HG03097 (cell line): ENCODE measurements around the gene ALKBH2.
"Not testable (repeated sequence)": the region's sequence is repeated elsewhere in the genome, so short reads cannot be mapped to it uniquely, and the experiment has no call there.

Experiments
- ATAC-seq: cut with Tn5 transposase; IDR thresholded peaks from one replicate; pipeline ENCODE4 v1.9.1; 2021; ENCODE audit not compliant: unreplicated experiment, low FRiP score

ALKBH2 gene

DNA sequence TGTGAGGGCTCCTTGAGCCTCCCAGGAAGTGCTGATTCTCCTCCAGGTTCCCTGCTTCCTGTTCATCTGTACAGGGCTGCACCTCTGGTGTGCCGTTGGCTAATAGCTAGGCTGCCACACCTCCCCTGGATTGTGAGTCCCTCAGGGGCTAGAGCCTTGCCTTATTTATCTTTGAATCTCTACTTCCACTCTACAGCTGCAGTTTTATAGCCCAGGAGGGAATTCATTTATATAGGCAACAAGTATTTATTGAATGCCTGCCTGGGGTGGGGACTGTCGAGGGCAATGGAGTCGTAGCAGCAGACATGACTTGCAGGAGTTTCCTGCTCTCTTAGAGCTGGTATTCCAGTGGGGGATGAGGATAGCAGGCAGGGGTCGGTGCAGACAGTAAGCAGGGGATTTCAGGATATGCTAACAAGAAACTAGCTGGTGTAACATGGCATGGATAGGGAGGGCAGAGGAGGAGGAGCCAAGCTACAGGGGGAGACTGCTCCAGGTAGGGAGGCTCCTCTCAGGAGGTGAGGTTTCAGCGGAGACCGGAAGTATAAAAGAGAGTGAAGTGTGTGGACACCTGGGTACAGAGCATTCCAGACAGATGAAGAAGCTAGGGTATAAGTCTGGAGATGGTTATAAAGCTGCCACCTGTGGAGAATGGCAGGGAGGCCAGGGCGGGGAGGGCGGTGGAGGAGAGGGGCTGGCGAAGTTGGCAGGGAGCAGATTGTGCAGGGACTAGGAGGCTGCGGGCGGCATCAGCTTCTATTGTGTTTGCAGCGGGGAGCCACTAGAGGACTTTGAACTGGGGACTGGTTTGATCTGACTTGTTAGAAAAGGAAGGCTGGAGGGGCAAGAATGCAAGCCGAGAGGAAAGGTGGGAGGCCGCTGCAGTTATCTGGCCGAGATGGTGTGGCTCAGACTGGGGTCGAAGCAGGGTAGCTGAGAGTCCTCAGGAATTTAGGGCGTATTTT lies 23.7 kb downstream of the ALKBH2 start:
- ATAC-seq: no peak

DNA sequence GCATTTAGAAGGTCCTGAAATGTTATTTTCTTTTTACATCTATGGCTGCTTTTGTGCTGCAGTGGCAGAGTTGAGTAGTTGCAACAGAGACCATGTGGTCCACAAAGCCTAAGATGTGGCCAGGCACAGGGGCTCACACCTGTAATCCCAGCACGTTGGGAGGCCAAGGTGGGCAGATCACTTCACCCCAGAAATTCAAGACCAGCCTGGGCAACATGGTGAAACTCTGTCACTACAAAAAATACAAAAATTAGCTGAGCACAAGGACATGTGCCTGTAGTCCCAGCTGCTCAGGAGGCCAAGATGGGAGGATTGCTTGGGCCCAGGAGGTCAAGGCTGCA lies 27.4 kb downstream of the ALKBH2 start:
- no peak for ATAC-seq

DNA sequence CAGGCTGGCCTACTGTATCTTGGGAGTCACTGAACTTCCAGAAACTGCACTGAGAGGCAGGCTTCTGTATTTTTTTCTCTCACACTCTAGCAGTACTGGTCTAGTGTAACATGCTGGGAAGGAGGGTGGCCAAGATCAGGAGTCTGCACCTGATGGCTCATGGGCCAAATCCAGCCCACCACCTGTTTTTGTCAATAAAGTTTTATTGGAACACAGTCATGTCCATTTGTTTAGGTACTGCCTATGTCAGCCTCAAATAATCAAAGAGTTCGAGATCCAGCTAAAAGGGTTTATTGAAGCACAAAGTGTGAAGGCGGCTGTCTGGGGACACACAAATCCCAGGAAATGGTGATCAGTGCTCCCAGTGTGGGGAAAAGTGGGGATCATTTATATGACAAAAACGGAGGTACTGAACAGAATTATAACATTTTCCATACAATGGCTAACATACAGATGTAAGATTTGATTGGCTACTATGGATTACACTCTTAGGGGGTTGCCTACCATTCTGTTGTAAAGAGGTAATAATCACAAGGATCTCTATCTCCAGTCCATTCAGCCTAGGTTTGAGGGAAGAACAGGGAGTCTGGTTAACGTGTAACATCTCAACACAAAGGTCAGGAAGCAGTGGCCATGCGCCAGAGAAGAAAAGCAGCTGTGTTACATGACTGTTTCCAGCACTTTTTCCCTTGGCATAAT lies 28.0 kb downstream of the ALKBH2 start:
- ATAC-seq: no peak

DNA sequence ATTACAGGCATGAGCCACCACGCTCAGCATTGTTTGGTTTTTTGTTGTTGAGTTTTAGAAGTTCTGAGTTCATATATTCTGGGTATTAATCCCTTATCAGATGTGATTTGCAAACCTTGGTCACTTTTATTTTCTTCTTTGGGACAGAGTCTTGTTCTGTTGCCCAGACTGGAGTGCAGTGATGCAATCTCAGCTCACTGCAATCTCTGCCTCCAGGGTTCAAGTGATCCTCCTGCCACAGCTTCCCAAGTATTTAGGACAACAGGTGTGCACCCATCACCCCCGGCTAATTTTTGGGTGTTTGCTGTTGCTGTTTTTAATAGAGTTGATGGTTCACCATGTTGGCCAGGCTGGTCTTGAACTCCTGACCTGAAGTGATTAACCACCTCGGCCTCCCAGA lies 29.1 kb downstream of the ALKBH2 start:
- ATAC-seq: no peak

DNA sequence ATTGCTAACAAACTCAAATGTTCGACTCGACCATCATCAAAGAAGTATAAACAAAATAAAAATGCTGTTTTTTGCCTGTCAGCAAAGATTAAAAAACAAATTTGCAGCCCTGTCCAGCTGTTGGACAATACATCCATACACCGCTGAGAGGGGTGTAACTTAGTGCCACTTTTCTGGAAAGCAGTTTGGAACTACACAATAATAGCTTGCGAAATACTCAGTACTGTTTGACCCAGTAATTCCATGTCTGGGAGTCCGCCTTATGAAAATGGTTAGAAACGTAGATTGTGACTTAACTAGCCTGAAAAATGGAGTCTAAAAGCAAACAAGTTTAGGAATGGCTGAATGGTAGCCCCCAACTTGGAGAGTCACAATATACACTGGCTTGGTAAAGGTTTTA lies 34.5 kb downstream of the ALKBH2 start:
- ATAC-seq: no peak

DNA sequence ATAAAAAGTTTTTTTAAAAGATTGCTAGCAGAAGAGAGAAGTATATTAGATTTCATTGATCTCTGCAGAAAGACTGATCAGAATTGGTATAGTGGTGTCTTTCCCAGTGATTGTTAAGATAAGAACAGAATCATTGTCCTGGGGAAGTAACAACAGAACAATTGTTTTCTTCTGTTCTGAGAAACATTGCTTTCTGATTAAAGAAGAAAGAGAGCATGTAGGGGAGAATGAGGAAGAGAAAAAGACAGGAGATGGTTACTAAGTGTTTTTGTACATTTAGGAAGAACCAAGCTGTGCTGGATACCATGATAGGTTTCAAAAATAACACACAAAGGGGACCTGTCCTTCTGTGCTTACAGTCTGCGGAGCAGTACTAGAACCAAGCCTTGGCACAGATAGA lies 35.9 kb downstream of the ALKBH2 start:
- no peak for ATAC-seq

DNA sequence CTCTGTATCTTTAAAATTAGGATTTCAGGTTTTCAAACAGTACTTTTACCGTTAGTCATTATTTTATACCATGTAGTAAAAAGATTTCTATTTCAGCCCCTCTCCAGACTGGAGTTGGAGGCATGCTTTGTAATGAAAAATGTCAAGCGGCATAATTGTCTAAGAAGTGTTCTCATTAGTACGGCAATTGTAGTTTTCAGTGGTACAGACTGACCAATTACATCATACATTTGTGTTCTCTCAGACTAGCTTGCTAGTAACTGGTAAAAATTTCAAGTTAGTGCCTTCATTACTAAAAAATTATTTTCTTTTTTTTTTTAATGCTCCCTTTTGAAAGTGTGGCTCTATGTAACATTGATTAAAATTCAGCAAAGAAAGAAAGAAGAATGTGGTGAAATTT lies 36.4 kb downstream of the ALKBH2 start:
- no peak for ATAC-seq

DNA sequence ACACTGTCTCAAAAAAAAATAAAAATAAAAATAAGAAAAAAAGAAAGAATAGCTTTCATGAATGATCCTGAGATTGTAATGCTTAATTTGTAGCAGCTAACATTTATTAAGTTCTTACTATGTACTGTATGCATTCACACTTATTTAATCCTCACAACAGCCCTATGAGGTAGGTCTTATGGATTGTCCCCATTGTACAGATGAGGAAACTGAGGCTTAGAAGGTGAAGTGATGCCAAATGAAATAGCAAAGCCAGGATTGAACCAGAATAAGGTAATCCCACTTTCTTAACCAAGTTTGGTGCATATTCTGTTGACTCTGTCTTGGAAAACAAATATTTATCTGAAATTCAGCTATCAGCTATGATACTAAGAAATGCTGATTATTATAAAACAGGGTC lies 38.8 kb downstream of the ALKBH2 start:
- ATAC-seq: no peak

DNA sequence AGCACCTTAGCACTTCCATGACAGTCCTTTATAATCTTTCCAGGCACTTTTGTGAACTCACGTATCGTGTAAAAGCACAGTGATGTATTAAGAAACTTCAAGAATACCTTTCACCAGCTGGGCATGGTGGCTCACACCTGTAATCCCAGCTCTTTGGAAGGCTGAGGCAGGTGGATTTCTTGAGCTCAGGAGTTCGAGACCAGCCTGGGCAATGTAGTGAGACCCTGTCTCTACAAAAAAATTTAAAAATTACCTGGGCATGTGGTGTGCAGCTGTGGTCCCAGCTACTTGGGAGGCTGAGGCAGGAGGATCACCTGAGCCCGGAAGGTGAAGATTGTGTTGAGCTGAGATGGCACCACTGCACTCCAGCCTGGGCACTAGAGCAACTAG lies 39.2 kb downstream of the ALKBH2 start:
- ATAC-seq: not testable (repeated sequence)

DNA sequence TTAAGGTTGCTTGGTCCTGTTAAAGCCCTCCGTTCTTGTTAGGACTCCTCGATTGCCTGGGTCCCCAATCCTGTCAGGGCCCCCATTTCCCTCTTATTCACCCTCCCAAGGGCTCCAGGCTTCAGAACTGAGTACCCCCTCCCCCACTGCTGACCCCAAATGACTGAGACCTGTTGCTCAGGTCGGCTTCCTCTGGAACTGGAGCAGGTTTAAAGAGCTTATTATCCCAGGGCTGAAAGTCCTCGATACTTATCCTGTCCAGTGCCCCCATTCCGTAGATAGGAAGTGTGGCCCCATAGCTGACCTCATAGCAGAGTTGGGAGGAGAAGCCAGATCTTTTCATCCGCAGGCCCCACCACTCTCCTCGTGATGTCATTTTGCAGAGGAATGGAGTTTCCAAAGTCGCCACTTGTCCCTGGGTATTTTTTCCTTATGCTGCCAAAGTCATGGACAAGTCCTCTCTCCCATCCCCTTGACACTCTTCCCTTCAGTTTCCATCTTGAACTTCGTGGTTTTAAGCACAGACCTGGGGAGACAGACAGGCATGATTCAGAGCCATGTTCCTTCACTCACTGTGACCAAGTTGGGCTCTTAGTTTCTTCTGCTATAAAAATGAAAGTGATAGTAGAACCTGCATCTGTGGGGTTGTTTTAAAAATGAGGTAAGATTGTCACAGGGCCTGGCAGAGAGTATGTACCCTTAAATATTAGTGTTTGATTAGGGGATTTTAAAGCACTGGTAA lies 39.7 kb downstream of the ALKBH2 start:
- ATAC-seq: peak; percentile 53

DNA sequence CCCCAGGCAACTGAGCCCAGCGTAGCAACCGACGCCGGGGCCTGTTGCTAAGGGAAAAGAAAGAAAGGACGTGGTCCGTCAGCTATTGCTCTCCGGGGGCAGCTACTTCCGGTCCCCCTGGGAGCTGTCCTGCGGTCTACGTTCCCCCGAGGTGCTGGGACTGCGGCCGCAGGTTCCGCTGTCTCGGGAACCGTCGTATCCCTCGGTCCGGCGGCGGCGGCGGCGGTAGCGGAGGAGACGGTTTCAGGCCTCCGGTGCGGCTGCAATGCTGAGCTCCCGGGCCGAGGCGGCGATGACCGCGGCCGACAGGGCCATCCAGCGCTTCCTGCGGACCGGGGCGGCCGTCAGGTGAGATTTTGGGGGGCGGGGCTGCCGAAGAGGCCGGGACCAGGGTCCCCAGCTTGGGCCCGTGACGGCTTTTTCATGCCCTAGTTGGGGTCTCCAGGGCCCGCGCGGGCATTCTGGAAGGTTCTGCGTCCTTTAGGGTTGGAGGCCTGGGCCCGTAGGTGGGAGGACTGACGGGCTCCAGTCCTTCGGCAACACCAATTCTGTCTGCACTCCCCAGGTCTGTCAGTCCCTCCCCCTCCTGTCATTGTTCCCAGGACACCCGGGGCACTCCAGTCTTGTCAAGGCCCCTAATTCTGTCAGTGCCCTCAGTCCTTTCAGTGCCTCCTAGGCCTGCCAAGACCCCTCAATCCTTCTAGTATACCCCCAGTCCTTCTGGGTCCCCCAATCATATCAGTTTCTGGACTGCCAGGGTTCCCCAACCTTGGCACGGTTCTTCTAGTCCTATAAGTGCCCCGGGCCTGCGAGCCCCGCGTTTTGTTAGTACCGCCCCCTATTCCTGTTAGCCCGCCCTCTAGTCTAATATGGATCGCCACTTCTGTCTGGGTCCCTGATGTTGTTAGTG lies 40.6 kb downstream of the ALKBH2 start, which contains the start of gene USP30:
USP30 (plus strand) TSS at position 163 of the 910 bp plus-strand sequence; CDS start at position 266, 103 bp downstream.
- ATAC-seq: peak; percentile 63

DNA sequence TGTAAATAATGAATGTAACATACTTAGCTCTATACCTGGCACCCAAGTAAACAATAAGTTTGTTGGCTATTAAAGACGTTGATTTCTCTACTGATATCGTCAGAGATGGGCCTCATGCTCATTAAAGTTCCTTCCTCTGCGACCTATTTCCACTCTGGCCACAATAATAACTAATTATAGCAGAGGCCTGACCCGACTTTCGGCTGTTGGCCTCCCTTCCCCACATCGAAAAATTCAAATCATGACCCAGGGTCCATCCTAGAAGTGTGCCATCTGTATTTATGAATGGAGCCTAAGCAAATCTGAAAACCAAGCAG lies 41.2 kb downstream of the ALKBH2 start:
- no peak for ATAC-seq

DNA sequence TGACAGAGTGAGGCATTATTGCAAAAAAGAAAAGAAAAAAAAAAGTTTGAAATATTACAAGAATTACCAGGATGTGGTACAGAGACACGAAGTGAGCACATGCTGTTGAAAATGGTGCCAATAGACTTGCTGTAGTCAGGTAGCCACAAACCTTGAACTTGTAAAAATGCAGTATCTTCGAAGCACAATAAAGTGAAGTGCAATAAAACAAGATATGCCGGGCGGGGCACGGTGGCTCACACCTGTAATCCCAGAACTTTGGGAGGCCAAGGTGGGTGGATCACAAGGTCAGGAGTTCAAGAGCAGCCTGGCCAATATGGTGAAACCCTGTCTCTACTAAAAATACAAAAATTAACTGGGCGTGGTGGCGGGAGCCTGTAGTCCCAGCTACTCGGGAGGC lies 43.5 kb downstream of the ALKBH2 start:
- not testable (repeated sequence) for ATAC-seq

DNA sequence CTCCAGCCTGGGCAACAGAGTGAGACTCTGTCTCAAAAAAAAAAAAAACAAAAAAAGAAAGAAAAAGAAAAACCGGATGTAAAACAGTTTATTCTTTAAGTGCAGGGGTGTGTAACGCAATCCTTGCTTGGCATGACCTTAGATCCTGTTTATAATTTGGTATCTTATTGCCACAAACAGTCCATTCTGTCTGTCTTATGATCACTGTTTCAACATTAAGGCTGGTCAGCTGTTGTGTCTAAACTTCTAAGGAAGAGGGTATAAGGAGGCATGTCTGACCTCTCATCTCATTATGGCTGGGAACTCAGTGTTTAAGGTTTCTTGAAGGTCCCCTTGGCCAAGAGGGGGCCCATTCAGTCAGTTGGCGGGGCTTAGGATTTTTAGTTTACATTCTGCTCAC lies 44.6 kb downstream of the ALKBH2 start:
- not testable (repeated sequence) for ATAC-seq

DNA sequence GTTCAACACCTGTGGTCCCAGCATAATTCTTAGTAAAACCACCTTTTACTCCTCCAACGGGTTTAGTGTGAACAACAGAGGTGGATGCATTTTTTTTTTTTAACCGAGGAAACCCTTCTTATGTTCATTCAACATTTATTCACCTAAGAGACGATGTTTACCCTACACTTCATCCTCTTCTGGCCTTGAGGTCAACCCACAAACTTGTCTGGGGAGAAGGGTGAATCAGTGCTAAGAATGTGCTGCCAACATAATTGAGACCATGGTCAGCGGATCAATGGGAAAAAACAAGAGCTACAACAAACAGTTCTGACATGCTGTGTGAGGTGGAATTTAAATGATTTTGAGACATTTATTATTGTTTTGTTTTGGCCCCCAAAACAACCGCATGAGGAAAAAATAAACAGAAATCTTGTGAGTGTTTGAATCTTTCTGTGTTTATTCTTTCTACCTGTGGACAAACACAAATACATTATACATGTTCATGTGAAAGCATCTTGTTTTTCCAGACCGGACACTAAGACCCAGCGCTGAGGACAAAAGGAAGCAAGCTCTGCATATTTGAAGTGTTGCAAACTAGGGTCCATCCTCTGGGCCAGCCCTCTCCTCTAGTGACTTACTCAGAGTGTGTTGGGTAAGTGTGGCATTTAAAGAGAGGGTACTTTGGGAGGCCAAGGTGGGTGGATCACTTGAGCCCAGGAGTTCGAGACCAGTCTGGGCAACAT lies 46.0 kb downstream of the ALKBH2 start:
- no peak for ATAC-seq

DNA sequence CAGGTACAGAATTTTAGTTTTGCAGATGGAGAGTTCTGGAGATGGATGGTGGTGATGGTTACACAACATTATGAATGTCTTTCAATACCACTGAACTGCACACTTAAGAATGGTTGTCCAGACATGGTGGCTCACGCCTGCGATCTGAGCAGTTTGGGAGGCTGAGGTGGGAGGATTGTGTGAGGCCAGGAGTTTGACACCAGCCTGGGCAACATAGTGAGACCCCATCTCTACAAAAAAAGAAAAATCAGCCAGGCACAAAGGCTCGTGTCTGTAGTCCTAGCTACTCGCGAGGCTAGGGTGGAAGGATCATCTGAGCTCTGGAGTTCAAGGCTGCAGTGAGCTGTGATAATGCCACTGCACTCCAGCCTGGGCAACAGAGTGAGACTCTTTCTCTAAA lies 49.0 kb downstream of the ALKBH2 start:
- ATAC-seq: no peak
